Spleen (tissue), 7 donors: ENCODE data around the gene MBD2.

Experiments
- POLR2AphosphoS5 ChIP-seq, 3 donors: sonication (generic); formaldehyde crosslinking; IDR thresholded peaks; one replicate each; pipeline ENCODE4 v1.5.1; 2017; ENCODE audit warnings: antibody characterized with exemption in 3 of 3
- TF ChIP-seq, protein P1 (sequence below), 11 experiments: fragments of 200-600 bp in 7 of 11; fragments of 450-650 bp in 4 of 11; sonication (generic) in 4 of 11; IDR thresholded peaks in 8 of 11; conservative IDR thresholded peaks in 3 of 11; 1 replicate in 7 of 11; 2 replicates in 4 of 11; pipeline versions ENCODE4 v1.4.0 to v1.8.0; 2016 to 2021; ENCODE audit warnings: antibody characterized with exemption in 11 of 11, inconsistent platforms in 4 of 11, mild to moderate bottlenecking in 1 of 11
- donor health status: DM: no; HTN: no; CAD: no; lungs with moderate emphysema.
- donor health status: DM: no; HTN: no; CAD: no.
- donor health status: DM: no; HTN: no; CAD: no.

GRCh38 chr18:54169431-54170403 is 54.8 kb downstream of the MBD2 start:
- TF ChIP-seq, protein P1, sequence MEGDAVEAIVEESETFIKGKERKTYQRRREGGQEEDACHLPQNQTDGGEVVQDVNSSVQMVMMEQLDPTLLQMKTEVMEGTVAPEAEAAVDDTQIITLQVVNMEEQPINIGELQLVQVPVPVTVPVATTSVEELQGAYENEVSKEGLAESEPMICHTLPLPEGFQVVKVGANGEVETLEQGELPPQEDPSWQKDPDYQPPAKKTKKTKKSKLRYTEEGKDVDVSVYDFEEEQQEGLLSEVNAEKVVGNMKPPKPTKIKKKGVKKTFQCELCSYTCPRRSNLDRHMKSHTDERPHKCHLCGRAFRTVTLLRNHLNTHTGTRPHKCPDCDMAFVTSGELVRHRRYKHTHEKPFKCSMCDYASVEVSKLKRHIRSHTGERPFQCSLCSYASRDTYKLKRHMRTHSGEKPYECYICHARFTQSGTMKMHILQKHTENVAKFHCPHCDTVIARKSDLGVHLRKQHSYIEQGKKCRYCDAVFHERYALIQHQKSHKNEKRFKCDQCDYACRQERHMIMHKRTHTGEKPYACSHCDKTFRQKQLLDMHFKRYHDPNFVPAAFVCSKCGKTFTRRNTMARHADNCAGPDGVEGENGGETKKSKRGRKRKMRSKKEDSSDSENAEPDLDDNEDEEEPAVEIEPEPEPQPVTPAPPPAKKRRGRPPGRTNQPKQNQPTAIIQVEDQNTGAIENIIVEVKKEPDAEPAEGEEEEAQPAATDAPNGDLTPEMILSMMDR (IDR thresholded peaks at IDR 0.05 in 8 of 11, conservative IDR thresholded peaks at IDR 0.05 in 3 of 11), result no peak
- TF ChIP-seq POLR2AphosphoS5 (IDR thresholded peaks at IDR 0.05), result no peak
